Sigmoid colon (tissue), 4 donors: ENCODE measurements around the gene MXD3.

Experiments used
- EP300 ChIP-seq, 4 donors: sonication (generic); formaldehyde crosslinking; IDR thresholded peaks; one replicate each; pipeline ENCODE4 v1.6.1; 2017; ENCODE audit warnings: antibody characterized with exemption in 4 of 4
- POLR2A ChIP-seq, 2 donors: fragments of 450-650 bp; IDR thresholded peaks; one replicate each; pipeline ENCODE4 v1.6.1; 2016; ENCODE audit warnings: antibody characterized with exemption in 2 of 2, mild to moderate bottlenecking in 2 of 2, moderate library complexity in 2 of 2
- POLR2AphosphoS5 ChIP-seq, 4 donors: sonication (generic); formaldehyde crosslinking; IDR thresholded peaks; one replicate each; pipeline ENCODE4 v1.6.1; 2017; ENCODE audit warnings: antibody characterized with exemption in 4 of 4
- TF ChIP-seq, protein P1 (sequence below), 4 experiments: fragments of 450-650 bp in 3 of 4; fragments of 200-600 bp in 1 of 4; IDR thresholded peaks; one replicate each; pipeline ENCODE4 v1.5.1; 2016 to 2019; ENCODE audit warnings: antibody characterized with exemption in 4 of 4, mild to moderate bottlenecking in 3 of 4, moderate library complexity in 2 of 4

DNA sequence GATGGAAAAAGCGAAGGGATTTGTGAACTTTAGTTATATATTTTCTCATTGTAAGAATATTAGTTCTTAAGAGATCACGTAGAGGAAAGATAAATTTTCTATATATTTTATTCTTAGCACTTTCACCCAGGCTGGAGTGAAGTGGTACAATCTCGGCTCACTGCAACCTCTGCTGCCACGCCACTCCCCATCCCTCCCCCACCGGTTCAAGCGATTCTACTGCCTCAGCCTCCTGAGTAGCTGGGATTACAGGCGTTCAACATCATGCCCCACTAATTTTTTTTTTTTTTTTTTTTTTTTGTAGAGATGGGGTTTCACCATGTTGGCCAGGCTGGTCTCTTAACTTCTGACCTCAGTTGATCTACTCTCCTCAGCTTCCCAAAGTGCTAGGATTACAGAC is 50.7 kb downstream of the MXD3 start:
- TF ChIP-seq POLR2A (IDR thresholded peaks at IDR 0.05) (no peak), POLR2AphosphoS5 (IDR thresholded peaks at IDR 0.05) (no peak), EP300 (IDR thresholded peaks at IDR 0.05) (no peak)
- TF ChIP-seq, protein P1, sequence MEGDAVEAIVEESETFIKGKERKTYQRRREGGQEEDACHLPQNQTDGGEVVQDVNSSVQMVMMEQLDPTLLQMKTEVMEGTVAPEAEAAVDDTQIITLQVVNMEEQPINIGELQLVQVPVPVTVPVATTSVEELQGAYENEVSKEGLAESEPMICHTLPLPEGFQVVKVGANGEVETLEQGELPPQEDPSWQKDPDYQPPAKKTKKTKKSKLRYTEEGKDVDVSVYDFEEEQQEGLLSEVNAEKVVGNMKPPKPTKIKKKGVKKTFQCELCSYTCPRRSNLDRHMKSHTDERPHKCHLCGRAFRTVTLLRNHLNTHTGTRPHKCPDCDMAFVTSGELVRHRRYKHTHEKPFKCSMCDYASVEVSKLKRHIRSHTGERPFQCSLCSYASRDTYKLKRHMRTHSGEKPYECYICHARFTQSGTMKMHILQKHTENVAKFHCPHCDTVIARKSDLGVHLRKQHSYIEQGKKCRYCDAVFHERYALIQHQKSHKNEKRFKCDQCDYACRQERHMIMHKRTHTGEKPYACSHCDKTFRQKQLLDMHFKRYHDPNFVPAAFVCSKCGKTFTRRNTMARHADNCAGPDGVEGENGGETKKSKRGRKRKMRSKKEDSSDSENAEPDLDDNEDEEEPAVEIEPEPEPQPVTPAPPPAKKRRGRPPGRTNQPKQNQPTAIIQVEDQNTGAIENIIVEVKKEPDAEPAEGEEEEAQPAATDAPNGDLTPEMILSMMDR (IDR thresholded peaks at IDR 0.05): no peak
